ENCODE measurements around the gene NEU4. TPM values are rescaled to one million over a fixed set of nuclear protein-coding genes. Genes with fewer than 3 reads are reported as not detected.
"Not testable (repeated sequence)": the region's sequence is repeated elsewhere in the genome, so short reads cannot be mapped to it uniquely, and the experiment has no call there.

The NEU4 gene
- total RNA-seq, 1 donor from 2014 or later = 0.80 TPM

GRCh38 chr2:241780939-241781569, 27.9 kb upstream of the NEU4 start:
- Mint-ChIP-seq H3K36me3 (ENCODE audit: low read depth) (no peaks in the 10 kb centered on the region), H3K27ac (no peak overlapping the region), H3K4me3 (no peak overlapping the region), H3K9me3 (peaks cover 16% of the 10 kb centered on the region), H3K27me3 (ENCODE audit: insufficient read depth) (no peaks in the 10 kb centered on the region), H3K4me1 (ENCODE audit: low read depth) (no peaks in the 10 kb centered on the region)
- DNase-seq (ENCODE audit: low spot score) = no peak
- intact Hi-C loops (cut with micrococcal nuclease) = no loop called here

GRCh38 chr2:241782053-241782452, 26.9 kb upstream of the NEU4 start:
- DNase-seq (ENCODE audit: low spot score); intact Hi-C loops (cut with micrococcal nuclease); H3K4me1 Mint-ChIP-seq (ENCODE audit: low read depth); H3K27ac Mint-ChIP-seq; H3K27me3 Mint-ChIP-seq (ENCODE audit: insufficient read depth); H3K4me3 Mint-ChIP-seq; H3K36me3 Mint-ChIP-seq (ENCODE audit: low read depth): not testable (repeated sequence)
- peaks cover 23% of the 10 kb centered on the region for H3K9me3 Mint-ChIP-seq

GRCh38 chr2:241788135-241788534, 20.9 kb upstream of the NEU4 start:
- intact Hi-C loops (cut with micrococcal nuclease) = loop anchor here (5.0 kb wide), 1 partner anchor 74 kb away; no protein-coding TSS in a partner anchor
- DNase-seq (ENCODE audit: low spot score) = no peak
- H3K4me1 Mint-ChIP-seq (ENCODE audit: low read depth) = peaks cover 15% of the 10 kb centered on the region
- peaks cover 2% of the 10 kb centered on the region for H3K36me3 Mint-ChIP-seq (ENCODE audit: low read depth)
- H3K27ac Mint-ChIP-seq = peak overlapping the region; percentile 19
- no peaks in the 10 kb centered on the region for H3K27me3 Mint-ChIP-seq (ENCODE audit: insufficient read depth)
- H3K4me3 Mint-ChIP-seq = no peak overlapping the region
- H3K9me3 Mint-ChIP-seq = peaks cover 48% of the 10 kb centered on the region

GRCh38 chr2:241788572-241788971, 20.4 kb upstream of the NEU4 start:
- H3K4me3 Mint-ChIP-seq = no peak overlapping the region
- peaks cover 15% of the 10 kb centered on the region for H3K4me1 Mint-ChIP-seq (ENCODE audit: low read depth)
- H3K27me3 Mint-ChIP-seq (ENCODE audit: insufficient read depth) = no peaks in the 10 kb centered on the region
- H3K36me3 Mint-ChIP-seq (ENCODE audit: low read depth) = peaks cover 2% of the 10 kb centered on the region
- H3K9me3 Mint-ChIP-seq = peaks cover 49% of the 10 kb centered on the region
- peak; percentile 9 for DNase-seq (ENCODE audit: low spot score)
- peak overlapping the region; percentile 19 for H3K27ac Mint-ChIP-seq
- intact Hi-C loops (cut with micrococcal nuclease) = loop anchor here (5.0 kb wide), 1 partner anchor 74 kb away; no protein-coding TSS in a partner anchor

GRCh38 chr2:241791385-241791784, 17.6 kb upstream of the NEU4 start:
- Mint-ChIP-seq H3K4me1 (ENCODE audit: low read depth) (peaks cover 15% of the 10 kb centered on the region), H3K9me3 (peaks cover 46% of the 10 kb centered on the region)
- H3K36me3 Mint-ChIP-seq (ENCODE audit: low read depth); intact Hi-C loops (cut with micrococcal nuclease); H3K27me3 Mint-ChIP-seq (ENCODE audit: insufficient read depth); H3K4me3 Mint-ChIP-seq; H3K27ac Mint-ChIP-seq; DNase-seq (ENCODE audit: low spot score): not testable (repeated sequence)

GRCh38 chr2:241793385-241793784, 15.6 kb upstream of the NEU4 start:
- H3K36me3 Mint-ChIP-seq (ENCODE audit: low read depth) = peaks cover 2% of the 10 kb centered on the region
- intact Hi-C loops (cut with micrococcal nuclease) = no loop called here
- H3K27me3 Mint-ChIP-seq (ENCODE audit: insufficient read depth) = no peaks in the 10 kb centered on the region
- H3K4me1 Mint-ChIP-seq (ENCODE audit: low read depth) = peaks cover 8% of the 10 kb centered on the region
- no peak overlapping the region for H3K27ac Mint-ChIP-seq
- DNase-seq (ENCODE audit: low spot score) = no peak
- peaks cover 30% of the 10 kb centered on the region for H3K9me3 Mint-ChIP-seq
- H3K4me3 Mint-ChIP-seq = no peak overlapping the region

GRCh38 chr2:241794250-241794823, 14.7 kb upstream of the NEU4 start:
- Mint-ChIP-seq H3K4me1 (ENCODE audit: low read depth) (no peaks in the 10 kb centered on the region), H3K9me3 (peaks cover 20% of the 10 kb centered on the region), H3K27ac (no peak overlapping the region), H3K4me3 (no peak overlapping the region), H3K27me3 (ENCODE audit: insufficient read depth) (no peaks in the 10 kb centered on the region), H3K36me3 (ENCODE audit: low read depth) (no peaks in the 10 kb centered on the region)
- DNase-seq (ENCODE audit: low spot score) = peak; percentile 0
- intact Hi-C loops (cut with micrococcal nuclease) = no loop called here

- peak; percentile 0 for DNase-seq (ENCODE audit: low spot score)
- no peak overlapping the region for H3K27ac Mint-ChIP-seq
- no peaks in the 10 kb centered on the region for H3K36me3 Mint-ChIP-seq (ENCODE audit: low read depth)
- H3K27me3 Mint-ChIP-seq (ENCODE audit: insufficient read depth) = no peaks in the 10 kb centered on the region
- H3K4me1 Mint-ChIP-seq (ENCODE audit: low read depth) = no peaks in the 10 kb centered on the region
- H3K9me3 Mint-ChIP-seq = peaks cover 15% of the 10 kb centered on the region
- H3K4me3 Mint-ChIP-seq = no peak overlapping the region
- intact Hi-C loops (cut with micrococcal nuclease) = no loop called here
Observed at GRCh38 chr2:241795021-241795999, 13.7 kb upstream of the NEU4 start.

GRCh38 chr2:241796209-241796608, 12.8 kb upstream of the NEU4 start:
- DNase-seq (ENCODE audit: low spot score) = no peak
- Mint-ChIP-seq H3K9me3 (peaks cover 6% of the 10 kb centered on the region), H3K4me3 (no peak overlapping the region), H3K36me3 (ENCODE audit: low read depth) (no peaks in the 10 kb centered on the region), H3K27ac (no peak overlapping the region), H3K4me1 (ENCODE audit: low read depth) (no peaks in the 10 kb centered on the region), H3K27me3 (ENCODE audit: insufficient read depth) (no peaks in the 10 kb centered on the region)
- intact Hi-C loops (cut with micrococcal nuclease) = no loop called here

GRCh38 chr2:241796610-241797138, 12.3 kb upstream of the NEU4 start:
- intact Hi-C loops (cut with micrococcal nuclease) = no loop called here
- no peak for DNase-seq (ENCODE audit: low spot score)
- Mint-ChIP-seq H3K4me3 (no peak overlapping the region), H3K9me3 (peaks cover 5% of the 10 kb centered on the region), H3K27ac (no peak overlapping the region), H3K27me3 (ENCODE audit: insufficient read depth) (no peaks in the 10 kb centered on the region), H3K36me3 (ENCODE audit: low read depth) (no peaks in the 10 kb centered on the region), H3K4me1 (ENCODE audit: low read depth) (no peaks in the 10 kb centered on the region)

GRCh38 chr2:241797441-241798080, 11.4 kb upstream of the NEU4 start:
- Mint-ChIP-seq H3K27ac (no peak overlapping the region), H3K4me1 (ENCODE audit: low read depth) (no peaks in the 10 kb centered on the region), H3K4me3 (no peak overlapping the region), H3K9me3 (peaks cover 5% of the 10 kb centered on the region), H3K27me3 (ENCODE audit: insufficient read depth) (no peaks in the 10 kb centered on the region), H3K36me3 (ENCODE audit: low read depth) (no peaks in the 10 kb centered on the region)
- intact Hi-C loops (cut with micrococcal nuclease) = no loop called here
- peak; percentile 0 for DNase-seq (ENCODE audit: low spot score)

GRCh38 chr2:241798081-241798630, 10.8 kb upstream of the NEU4 start:
- no peak overlapping the region for H3K27ac Mint-ChIP-seq
- H3K9me3 Mint-ChIP-seq = peaks cover 5% of the 10 kb centered on the region
- H3K36me3 Mint-ChIP-seq (ENCODE audit: low read depth) = no peaks in the 10 kb centered on the region
- H3K27me3 Mint-ChIP-seq (ENCODE audit: insufficient read depth) = no peaks in the 10 kb centered on the region
- H3K4me1 Mint-ChIP-seq (ENCODE audit: low read depth) = peaks cover under 1% of the 10 kb centered on the region
- intact Hi-C loops (cut with micrococcal nuclease) = no loop called here
- DNase-seq (ENCODE audit: low spot score) = peak; percentile 0
- H3K4me3 Mint-ChIP-seq = no peak overlapping the region

Measured in activated T-helper 1 cell treated with anti-CD3 and anti-CD28 coated beads, Interleukin-12 subunit alpha, Interleukin-12 subunit beta, Interleukin-2, Interleukin-4 antibody, amounts not matched to agents 30 ng/mL and 10 ng/mL and 1 ng/mL, durations not matched to agents 14 hours and 24 hours and 36 hours (primary cell).